NCI-H510A (cell line): ENCODE results near the gene ZNF407.
A peak's percentile ranks its signal among the peaks of the same experiment; 100 is the strongest.

ENCODE experiments used
- DNase-seq: peaks from one replicate; lab custom pipeline; 2025; lab: John Stamatoyannopoulos, UW

ZNF407 gene

DNA sequence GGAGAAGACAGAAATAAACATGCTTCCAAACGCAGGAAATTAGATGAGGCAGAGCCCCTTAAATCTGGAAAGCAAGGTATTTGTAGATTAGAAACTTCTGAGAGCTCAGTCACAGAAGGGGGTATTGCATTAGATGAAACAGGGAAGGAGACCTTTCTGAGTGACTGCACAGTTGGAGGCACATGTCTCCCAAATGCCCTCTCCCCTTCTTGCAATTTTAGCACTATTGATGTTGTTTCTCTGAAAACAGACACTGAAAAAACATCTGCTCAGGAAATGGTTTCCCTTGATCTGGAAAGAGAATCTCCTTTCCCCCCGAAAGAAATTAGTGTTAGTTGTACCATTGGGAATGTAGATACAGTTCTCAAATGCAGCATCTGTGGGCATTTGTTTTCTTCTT is 33.5 kb downstream of the ZNF407 start:
- DNase-seq = no peak

DNA sequence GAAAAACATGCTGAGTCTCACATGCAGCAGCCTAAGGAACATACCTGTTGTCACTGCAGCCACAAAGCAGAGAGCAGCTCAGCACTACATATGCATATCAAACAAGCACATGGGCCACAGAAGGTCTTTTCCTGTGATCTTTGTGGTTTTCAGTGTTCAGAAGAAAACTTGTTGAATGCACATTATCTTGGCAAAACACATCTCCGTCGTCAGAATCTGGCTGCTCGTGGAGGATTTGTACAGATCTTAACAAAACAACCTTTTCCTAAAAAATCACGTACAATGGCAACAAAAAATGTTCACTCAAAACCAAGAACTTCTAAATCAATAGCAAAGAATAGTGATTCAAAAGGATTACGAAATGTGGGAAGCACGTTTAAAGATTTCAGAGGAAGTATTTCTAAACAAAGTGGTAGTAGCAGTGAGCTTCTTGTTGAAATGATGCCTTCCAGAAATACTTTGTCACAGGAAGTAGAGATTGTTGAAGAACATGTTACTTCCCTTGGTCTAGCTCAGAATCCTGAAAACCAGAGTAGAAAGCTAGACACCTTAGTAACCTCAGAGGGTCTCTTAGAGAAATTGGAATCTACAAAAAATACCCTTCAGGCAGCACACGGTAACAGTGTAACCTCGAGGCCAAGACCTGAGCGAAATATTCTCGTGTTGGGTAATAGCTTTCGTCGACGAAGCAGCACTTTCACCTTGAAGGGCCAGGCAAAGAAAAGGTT is 34.1 kb downstream of the ZNF407 start:
- no peak for DNase-seq

DNA sequence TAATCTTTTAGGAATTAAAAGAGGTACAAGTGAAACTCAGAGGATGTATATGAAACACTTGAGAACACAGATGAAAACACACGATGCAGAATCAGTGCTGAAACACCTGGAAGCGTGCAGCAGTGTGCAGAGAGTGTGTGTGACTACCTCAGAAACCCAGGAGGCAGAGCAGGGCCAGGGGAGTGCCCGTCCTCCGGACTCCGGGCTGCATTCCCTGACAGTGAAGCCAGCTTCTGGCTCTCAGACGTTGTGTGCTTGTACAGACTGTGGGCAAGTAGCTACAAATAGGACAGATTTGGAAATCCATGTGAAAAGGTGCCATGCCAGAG is 34.6 kb downstream of the ZNF407 start:
- DNase-seq = no peak

DNA sequence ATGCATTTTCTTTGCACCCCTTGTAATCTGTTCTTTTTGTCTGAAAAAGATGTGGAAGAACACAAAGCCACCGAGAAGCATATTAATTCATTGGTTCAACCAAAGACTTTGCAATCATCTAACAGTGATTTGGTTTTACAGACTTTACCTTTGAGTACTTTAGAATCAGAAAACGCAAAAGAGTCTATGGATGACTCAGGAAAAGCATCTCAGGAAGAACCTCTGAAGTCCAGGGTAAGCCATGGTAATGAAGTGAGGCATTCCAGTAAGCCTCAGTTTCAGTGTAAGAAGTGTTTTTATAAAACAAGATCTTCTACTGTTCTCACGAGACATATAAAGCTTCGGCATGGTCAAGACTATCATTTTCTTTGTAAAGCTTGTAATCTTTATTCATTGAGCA is 35.2 kb downstream of the ZNF407 start:
- no peak for DNase-seq

DNA sequence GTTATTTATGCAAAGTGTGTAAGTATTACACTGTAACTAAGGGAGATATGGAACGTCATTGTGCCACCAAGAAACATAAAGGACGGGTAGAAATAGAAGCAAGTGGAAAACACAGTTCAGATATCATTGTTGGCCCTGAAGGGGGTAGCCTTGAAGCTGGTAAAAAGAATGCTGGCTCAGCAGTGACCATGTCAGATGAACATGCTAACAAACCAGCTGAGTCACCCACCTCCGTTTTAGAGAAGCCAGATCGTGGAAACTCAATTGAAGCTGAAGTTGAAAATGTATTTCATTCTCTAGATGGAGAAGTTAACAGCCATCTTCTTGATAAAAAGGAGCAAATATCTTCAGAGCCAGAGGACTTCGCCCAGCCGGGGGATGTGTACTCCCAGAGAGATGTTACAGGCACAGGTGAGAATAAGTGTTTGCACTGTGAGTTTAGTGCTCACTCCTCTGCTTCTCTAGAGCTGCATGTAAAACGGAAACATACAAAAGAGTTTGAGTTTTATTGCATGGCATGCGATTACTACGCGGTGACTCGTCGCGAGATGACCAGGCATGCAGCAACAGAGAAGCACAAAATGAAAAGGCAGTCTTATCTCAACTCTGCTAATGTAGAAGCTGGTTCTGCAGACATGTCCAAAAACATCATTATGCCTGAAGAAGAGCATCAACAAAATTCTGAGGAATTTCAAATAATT is 36.1 kb downstream of the ZNF407 start:
- peak; percentile 62 for DNase-seq

DNA sequence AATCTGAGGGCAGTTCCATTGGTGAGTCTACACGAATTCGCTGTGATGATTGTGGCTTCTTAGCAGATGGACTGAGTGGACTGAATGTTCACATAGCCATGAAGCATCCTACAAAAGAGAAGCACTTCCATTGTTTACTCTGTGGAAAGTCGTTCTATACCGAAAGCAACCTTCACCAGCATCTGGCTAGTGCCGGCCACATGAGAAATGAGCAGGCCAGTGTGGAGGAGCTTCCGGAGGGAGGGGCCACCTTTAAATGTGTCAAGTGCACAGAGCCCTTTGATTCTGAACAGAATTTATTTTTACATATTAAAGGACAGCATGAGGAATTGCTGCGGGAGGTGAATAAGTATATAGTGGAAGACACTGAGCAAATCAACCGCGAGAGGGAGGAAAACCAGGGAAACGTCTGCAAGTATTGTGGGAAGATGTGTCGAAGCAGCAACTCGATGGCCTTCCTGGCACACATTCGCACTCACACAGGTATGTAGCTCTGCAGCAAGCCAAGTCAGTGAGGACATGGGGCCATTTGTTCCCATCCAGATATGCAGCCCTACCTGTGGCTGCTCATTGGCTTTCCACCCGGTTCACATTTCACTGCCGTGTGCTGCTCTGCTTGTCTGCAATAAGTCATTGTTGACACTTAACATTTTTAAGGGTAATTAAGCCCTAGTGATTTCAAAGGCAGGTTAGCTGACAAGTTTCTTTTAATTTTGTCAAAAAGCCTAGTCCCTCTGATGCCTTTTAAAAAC is 37.7 kb downstream of the ZNF407 start:
- DNase-seq = peak; percentile 87

DNA sequence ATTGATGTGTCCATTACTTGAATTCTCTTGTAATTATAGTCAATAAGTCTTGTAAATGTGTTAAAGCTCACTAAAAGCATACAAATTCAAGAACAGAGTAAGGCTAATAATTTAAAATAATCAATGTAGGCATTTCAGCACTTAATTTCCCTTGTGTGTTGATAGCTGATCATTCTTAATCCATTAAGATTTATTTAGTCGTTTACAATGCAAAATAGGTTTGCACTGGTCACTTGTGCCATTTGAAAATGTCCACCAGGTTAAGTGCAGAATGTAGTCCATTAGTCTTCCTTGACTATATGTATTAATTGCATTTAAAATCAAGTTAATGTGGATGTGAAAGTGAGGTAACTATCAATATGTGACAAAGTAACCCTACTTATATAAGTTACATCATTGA is 39.4 kb downstream of the ZNF407 start:
- no peak for DNase-seq

DNA sequence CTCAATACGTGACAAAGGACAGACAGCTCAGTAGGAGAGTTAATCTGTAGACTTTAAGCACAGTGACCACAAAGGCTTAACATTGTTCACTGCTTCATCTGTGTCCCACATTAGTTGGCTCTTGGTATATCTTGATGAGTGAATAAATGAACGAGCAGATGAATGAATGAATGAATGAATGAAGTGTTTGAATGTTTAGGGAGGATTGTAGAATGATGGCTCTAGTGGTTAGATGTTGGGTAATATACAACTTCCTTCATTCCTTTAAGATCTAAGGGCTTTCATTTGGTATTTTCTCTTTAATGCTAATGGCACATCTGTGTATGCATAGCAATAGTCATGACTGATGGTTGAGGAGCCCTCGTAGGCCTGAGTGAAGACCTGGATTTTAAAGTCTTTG is 40.5 kb downstream of the ZNF407 start:
- no peak for DNase-seq

DNA sequence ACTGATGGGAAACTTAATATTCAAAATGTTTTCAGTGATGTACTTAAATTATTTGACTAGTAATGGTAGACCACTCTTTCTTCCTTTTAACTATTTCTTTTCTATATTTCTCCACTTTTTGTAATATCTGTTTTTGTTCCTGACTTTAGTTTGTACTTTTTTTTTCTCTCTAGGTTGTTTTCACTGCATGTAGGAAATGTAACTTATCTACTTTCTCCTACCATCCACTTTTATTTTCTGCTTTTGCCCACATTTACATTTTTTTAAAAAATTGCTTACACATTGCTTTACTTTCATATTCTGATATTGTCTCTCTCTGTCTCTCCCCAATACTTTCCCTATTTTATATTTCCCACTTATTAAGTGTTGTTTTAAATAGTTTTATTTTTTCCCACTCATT is 47.0 kb downstream of the ZNF407 start:
- DNase-seq = no peak

DNA sequence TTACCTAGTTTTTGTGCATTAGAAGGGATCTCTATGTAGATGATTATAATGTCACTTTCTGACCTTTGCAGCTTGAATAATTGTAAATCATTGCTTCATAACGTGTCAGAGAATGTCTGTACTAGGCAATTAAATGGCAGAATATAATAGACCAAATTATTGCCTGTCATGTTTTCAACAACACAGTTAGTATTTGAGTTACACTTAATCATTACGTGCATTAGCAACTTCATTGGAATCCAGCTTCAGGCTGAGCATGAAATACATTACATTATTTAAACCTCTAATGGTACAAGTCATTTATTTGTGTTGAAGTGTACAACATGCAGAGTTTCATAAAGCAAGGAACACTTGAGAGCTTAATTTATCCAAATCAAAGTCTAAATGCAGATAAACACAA is 48.0 kb downstream of the ZNF407 start:
- DNase-seq = no peak

DNA sequence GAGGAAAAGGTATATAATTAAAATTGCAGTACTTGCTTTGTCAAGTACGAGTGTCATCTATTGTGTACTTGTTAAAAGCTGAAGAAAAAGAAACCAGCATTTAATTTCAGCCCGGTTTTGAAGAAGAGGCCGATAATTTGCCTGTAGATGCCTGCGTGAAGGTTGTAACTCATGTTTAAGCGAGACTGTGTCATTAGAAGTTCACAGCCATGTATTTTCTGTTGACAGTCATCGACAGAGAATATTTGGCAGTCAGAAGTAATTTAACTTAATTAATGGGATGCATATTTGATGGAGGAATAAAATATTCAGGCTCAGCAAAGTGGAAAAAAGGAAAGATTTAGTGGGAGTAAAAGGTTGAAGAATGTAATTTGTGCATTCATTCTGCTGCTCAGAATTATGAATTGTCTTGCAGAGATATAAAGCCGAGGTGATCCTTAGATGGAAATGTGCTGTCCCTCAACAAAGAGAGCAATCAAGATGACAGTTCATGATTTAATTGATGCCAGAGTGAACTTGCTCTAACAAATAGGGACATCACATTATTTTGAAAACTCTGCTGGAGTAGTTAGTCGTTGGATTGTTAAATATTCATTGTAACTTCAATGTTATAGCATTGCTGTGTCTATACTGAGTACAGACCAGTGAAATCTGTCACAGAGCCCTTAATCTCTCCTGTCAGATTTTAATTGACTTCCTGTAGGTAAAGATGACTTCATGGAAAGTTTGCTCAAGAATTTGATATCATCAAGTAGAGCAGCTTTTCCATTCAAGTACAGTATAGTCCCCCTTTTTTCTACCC is 53.9 kb downstream of the ZNF407 start:
- no peak for DNase-seq

DNA sequence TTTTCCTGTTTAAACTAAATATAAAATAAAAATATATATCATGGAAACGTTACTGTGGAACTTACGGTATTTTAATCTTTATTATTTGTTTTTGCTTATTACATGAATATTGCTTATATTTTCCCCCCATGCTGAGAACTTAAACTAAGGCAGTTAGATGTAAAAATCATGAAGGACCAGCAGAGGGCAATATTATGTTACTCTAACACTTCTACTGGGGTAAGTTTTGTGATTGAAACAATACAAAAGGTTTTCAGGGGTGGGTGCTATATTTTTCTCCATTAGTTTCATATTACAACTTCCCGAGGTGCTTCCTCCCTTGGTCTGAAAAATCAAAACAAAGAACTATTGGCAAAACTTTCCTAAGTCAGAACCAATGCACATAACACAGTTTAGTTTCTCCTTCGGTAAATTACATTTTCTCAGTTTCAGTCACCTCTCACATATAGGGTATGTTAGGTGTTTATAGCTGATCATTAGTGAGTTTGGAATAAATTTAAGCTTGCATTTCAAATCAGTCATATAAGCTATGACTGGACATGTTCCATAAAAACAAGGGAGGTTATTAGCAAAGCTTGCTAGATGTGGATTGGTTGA is 54.8 kb downstream of the ZNF407 start:
- DNase-seq = peak; percentile 20

DNA sequence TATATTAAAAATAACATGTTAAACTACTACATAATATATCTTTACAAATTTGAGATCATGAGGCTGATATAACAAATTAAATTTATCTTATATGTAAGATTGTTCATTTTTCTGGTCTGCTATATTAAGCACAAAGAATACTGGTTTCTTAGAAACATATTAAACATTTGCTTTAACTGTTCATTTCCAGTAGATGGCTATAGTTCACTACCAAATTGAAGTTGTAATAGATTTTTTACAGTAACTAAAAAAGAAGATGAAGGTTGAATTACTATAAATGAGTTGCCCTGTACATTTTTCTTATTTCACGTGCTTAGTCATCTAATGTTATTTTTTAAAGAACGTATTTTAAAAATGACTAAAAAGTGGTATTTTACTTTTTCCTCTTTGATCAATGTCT is 57.0 kb downstream of the ZNF407 start:
- peak; percentile 7 for DNase-seq

DNA sequence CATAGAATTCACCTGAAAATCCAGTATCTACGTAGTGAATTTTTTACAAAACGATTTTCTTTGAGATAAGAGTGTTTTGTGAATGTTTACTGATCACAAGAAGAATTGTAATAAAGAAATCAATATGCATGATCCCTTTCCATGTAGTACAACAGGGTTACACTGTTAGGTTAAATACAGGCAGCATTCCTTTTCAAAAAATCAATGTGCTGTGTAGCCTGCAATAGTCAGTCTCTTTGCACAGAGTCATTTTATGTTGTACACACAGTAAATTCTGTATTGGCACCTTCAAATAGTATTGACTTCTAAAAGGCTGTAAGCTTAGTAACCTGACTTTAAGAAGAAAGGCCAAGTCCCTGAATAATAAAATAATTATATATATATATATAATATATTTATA is 63.3 kb downstream of the ZNF407 start:
- no peak for DNase-seq

DNA sequence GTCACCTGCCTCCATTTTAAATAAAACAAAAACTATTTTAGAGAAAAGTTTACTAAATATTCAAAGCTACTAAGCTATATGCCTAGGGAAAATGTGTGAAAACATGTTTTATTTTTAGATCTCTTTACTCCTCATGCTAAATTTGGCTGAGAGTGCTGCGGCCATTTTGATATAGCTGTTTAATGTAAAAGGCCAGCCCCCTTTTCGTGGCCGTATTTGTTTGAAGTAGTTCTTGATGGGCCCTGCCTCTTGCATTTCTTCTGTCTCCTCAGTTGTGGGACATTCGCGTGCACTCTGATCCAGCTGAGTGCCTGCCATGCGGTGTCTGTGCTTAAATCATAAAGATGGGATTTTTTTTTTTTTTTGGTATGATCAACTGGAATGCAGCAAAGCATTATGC is 64.0 kb downstream of the ZNF407 start:
- no peak for DNase-seq

DNA sequence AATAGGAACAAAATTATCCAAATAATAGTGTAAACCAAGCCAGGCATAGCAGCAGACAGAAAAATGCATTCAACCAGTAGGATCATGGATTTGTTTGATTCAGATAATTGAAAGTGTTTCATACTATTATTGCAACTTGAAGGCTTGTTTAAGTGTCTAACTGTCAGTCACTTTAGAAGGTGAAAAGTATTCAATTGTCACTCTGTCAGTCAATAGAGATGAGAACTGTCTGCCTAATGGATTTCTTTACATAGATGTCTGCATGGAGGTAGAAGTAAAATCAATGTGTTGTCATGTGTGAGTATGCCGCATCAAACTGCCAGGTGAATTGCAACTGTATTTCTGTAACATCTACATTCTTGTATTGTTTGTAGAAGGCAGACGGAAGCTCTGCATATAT is 65.0 kb downstream of the ZNF407 start:
- DNase-seq = no peak

DNA sequence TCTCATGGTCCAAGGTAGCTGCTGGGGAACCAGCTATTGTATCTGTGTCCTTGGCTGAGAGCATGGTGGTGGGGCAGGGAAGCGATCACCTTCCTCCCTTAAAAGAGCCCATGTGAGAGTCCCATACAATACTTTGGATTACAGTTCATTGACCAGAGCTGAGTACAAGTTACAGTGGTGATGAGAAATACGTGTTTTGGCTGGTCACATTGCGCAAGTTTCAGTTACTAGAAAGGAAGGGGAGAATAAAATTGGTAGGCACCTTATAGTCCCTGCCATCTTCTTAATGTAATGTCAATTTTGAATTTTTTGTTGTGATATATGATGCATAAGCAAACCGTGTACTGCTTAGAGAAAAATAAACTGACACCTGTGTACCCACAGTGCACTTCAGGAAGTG is 67.7 kb downstream of the ZNF407 start:
- no peak for DNase-seq

DNA sequence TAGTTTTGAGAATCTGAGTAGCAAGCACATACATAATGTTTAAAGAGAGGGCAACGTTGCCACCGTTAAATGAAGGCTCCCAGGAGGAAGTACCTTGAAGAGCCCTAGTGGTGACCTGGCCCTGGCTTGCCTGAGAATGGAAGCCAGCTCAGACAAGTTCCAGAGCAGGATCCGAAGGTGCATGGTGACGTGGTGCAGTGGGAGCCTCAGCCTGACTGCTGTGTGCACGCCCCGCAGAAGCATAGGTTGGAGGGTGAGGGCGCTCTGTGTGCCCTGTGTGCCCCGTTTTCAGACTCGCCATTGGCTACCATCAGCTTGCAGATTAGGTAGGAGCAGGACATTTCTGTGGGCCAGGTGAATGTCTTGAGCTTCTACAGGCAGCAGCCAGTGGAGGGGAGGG is 68.2 kb downstream of the ZNF407 start:
- no peak for DNase-seq

DNA sequence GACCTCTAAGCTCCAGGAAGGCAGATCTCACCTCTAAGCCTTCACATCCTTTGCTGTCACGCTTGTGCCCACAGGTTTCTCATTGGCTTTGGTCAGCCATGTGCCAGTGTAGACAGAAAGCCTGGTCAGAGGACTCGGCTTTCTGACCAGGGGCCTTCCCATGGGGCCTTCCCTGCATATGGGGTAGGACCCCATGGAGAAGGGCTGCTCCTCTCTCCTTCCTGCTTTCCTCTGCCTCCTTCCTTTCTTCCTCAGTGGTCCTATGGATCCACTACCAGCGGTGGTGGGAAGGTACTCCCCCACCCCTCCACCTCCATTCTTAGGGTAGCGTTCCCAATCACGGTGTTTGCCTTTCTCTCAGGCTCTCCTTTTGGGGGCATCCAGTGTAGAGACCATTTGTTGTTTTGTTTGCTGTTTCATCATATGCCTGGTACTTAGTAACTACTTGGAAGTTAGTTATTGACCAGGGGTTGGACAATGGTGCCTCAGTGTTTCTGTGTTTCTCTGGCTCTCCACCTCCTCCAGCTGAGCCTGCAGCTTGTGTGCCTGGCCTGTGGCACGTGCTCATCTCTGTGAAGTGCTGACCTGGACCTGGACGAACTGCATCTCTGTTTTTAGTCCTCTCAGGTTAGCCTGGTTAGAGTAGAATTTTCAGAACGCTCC is 71.6 kb downstream of the ZNF407 start:
- DNase-seq = no peak

DNA sequence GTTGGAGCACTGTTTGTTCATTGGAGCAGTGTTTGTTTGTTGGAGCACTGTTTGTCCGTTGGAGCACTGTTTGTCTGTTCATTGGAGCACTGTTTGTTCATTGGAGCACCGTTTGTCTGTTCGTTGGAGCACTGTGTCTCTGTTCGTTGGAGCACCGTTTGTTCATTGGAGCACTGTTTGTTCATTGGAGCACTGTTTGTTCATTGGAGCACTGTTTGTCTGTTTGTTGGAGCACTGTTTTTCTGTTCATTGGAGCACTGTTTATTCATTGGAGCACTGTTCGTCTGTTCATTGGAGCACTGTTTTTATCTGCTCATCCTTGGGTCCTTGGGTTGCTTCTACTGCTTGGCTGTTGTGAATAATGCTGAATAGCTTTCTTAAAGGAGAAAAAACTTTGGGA is 74.7 kb downstream of the ZNF407 start:
- no peak for DNase-seq

DNA sequence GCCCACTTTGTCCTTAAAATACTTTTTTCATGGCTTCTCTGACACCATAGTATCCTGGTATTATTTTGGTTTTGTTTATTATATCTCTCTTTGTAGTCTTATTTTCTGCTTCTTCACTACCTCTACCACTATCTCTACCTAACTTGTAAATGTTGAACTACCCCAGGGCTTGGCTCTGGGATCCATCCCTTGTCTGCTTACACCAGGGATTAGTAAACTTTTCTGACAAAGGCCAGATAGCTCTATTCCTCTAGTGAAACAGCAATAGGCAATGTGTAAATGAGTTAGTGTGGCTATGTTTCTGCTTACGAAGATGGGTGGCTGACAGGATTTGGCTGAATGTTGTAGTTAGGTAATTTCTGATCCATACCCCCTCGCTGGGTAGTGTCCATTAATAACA is 76.8 kb downstream of the ZNF407 start:
- no peak for DNase-seq
